HG03575 (cell line): ENCODE results near the gene ATAD3C.
"Not testable (repeated sequence)": the region's sequence is repeated elsewhere in the genome, so short reads cannot be mapped to it uniquely, and the experiment has no call there.

Experiments
- ATAC-seq: cut with Tn5 transposase; IDR thresholded peaks from one replicate; pipeline ENCODE4 v1.9.1; 2021; ENCODE audit not compliant: unreplicated experiment, insufficient number of reproducible peaks, low FRiP score; ENCODE audit errors: extremely low read depth

Gene ATAD3C

DNA sequence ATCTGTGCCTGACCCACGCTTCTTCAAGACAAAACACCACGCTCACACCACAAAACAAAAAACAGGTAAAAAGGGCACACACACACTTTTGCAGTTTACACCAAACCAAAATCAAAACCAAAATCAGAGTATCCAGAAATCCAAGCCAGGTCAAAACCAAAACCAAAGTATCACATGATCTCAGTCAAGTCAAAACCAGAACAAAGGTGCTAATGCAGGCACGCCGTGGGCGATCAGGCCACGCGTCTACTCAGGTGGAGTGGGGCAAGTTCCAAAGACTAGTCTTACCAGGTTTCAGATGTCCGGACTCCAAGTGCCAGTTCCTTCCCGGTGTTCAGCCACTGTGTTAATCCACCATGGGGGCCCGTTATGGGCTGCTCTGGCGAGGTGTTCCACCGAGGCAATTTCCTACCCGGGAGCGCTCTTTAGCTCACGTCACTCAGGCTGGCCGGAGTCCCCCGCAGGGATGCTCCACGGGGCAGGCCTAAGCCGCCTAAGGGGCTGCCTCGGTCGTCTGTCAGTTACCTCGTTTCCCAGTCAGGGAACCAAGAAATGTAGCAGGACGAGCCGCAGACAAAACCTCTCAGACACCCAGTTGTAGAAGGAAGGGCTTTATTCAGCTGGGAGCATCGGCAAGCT, 31.5 kb upstream of the ATAD3C start:
- not testable (repeated sequence) for ATAC-seq

- no peak for ATAC-seq
These were observed 30.8 kb upstream of the ATAD3C start for GRCh38 chr1:1418464-1419362.

GRCh38 chr1:1419363-1419812, 30.1 kb upstream of the ATAD3C start:
- ATAC-seq = no peak

DNA sequence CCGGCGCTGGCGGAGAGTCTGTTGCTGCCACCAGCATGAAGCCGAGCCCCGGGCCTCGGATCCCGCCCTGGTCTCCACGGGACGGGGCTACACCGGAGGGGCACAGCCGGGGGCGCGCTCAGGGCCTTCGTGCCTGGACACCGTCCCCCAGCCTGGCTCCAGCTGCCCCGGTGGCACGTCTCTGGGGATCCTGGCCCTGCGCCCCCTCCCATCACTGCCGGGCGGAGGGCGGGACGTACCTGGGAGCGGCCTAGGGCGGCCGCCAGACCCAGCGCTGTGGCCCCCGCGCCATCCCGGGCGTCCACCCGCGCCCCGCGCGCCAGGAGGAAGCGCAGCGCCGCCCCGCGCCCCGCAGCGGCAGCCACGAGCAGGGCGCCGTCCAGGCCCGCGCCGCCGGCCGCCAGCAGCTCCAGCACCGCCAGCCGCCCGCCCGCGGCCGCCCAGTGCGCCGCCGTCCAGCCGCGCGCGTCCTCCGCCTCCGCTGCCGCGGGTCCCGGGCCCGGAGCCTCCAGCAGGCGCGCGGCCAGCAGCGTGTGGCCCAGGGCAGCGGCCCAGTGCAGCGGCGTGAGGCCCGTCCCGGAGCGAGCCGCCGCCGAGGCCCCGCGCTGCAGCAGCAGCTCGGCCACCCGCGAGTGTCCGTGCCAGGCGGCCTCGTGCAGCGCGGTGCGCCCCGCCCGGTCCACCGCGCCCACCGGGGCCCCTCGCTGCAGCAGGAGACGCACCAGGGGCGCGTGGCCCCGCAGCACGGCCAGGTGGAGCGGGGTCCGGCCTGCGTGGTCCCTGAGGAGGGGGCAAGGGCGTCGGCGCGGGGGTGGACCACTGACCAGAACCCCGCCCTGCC, 29.5 kb upstream of the ATAD3C start:
- ATAC-seq = no peak

GRCh38 chr1:1420654-1421141, 28.8 kb upstream of the ATAD3C start:
- ATAC-seq = no peak

GRCh38 chr1:1421147-1421906, 28.2 kb upstream of the ATAD3C start, which contains the start of gene ANKRD65:
TSS of gene ANKRD65 (minus strand) at chr1:1421276. CDS start at chr1:1421005, 271 bp downstream.
- ATAC-seq = no peak

DNA sequence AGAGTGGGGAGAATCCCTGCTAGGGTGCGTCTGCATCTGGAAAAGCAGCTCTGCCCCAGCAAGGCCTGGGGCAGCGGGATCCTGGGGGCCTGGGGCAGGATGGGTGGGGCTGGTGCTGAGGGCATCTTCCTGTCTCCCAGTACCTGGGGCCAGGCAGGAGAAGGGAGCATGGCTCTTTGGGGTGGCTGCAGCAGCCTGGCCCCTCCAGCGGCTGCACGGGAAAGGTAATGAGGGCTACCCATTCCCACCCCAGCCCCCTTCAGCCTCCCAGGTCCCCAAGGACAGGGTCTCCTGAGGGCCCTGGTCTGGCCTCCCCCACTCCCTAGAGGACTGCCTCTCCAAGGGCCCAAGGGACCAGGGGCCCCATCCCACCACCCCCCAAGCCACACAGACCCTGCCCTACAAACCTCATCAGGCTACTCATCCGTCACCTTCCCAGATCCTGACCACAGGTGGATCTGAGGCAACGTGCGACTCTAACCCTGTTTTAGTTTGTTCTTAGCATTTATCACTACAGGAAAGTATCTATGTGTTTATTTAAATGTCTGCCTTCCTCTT, 27.5 kb upstream of the ATAD3C start:
- no peak for ATAC-seq

DNA sequence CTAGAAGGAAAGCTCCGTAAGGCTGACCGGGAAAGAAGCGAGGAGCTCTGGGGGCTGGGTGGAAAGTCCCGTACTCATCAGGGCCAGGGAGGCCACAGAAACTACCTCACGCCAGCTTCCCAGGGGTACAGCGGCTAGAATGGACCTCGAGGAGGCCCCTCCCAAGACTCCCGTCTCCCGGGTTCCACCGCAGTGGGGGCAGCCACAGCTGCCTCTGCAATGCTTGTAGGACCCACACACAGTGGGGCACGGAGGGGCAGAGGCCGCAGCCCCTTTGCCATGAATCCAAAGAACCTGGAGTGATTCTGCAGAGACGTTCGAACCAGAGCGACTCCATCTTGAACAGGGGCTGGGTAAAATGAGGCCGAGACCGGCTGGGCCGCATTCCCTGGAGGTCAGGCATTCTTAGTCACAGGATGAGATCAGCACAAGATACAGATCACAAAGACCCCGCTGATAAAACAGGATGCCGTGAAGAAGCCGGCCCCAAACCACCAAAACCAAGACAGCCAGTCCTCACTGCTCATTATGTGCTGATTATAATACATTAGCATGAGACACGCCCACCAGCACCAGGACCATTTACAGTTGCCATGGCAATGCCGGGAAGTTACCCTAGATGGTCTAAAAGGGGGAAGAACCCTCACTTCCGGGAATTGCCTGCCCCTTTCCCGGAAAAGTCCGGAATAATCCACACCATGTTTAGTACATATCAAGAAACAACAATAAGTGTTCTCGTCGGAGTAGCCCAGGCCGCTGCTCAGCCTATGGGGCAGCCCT, 26.8 kb upstream of the ATAD3C start:
- no peak for ATAC-seq

DNA sequence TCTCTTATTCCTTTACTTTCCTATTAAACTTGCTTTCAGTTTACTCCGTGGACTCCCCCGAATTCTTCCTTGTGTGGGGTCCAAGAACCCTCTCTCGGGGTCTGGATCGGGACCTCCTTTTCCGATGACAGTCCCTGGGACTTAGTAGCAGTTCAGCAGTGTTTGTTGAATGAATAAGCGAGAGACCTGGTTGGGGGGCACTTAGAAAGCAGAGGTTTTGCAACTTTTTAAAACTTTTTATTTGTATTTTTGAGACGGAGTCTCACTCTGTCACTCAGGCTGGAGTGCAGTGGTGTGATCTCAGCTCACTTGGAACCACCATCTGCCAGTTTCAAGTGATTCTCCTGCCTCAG, 26.3 kb upstream of the ATAD3C start:
- no peak for ATAC-seq

DNA sequence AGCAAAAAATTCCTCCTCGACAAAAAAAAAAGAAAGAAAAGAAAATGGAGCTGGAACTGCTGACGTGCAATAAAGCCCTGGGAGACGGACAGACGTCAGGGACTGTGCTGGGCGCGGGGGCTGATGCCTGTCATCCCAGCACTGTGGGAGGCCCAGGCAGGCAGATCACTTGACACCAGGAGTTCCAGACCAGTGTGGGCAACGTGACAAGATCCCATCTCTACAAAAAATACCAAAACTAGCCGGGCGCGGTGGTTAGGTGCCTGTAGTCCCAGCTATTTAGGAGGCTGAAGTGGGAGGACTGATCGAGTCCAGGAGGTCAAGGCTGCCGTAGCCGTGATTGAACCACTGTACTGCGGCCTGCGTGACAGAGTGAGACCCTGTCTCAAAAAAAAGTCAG, 24.8 kb upstream of the ATAD3C start:
- ATAC-seq = no peak

- ATAC-seq = no peak
These were observed 24.1 kb upstream of the ATAD3C start for GRCh38 chr1:1425426-1425752.

- ATAC-seq = no peak
These were observed 23.6 kb upstream of the ATAD3C start for GRCh38 chr1:1425753-1426495.

GRCh38 chr1:1426496-1427105, 22.9 kb upstream of the ATAD3C start:
- ATAC-seq = no peak

- ATAC-seq = no peak
These were observed 22.2 kb upstream of the ATAD3C start for GRCh38 chr1:1427106-1427819.

GRCh38 chr1:1427820-1428148, 21.7 kb upstream of the ATAD3C start:
- no peak for ATAC-seq

GRCh38 chr1:1428174-1428573, 21.3 kb upstream of the ATAD3C start:
- no peak for ATAC-seq
